GM23248 (cell line): ENCODE data around the gene DIRAS3.
"Not testable (repeated sequence)": the region's sequence is repeated elsewhere in the genome, so short reads cannot be mapped to it uniquely, and the experiment has no call there.

Experiments
- EZH2 ChIP-seq: fragments of 200-600 bp; sonication (generic); IDR thresholded peaks from 2 replicates; pipeline ENCODE4 v1.6.1; 2018; ENCODE audit warnings: antibody characterized with exemption, mild to moderate bottlenecking; ENCODE audit not compliant: insufficient read depth, poor library complexity, severe bottlenecking
- EZH2phosphoT487 ChIP-seq: fragments of 200-600 bp; sonication (generic); IDR thresholded peaks from 2 replicates; pipeline ENCODE4 v1.6.1; 2018; ENCODE audit warnings: antibody characterized with exemption, moderate library complexity, mild to moderate bottlenecking, low read depth; ENCODE audit not compliant: insufficient read depth

DNA sequence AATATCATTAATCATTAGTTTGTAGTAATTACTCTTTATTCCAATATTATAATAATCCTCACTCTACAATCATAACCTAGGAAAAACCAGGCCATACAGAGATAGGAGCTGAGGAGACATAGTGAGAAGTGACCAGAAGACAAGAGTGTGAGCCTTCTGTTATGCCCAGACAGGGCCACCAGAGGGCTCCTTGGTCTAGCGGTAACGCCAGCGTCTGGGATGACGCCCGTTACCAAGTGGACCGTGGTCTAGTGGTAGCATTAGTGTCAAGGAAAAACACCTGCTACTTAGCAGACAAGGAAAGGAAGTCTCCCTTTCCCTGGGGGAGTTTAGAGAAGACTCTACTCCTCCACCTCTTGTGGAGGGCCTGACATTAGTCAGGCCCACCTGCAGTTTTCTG, 7.6 kb upstream of the DIRAS3 start:
- not testable (repeated sequence) for TF ChIP-seq EZH2, EZH2phosphoT487
